ENCODE results near the gene ANKRD27. TPM values are rescaled to one million over a fixed set of nuclear protein-coding genes. Genes with fewer than 3 reads are reported as not detected.

ANKRD27 gene
- 21.6 and 34.5 TPM in 2 replicates for total RNA-seq

DNA sequence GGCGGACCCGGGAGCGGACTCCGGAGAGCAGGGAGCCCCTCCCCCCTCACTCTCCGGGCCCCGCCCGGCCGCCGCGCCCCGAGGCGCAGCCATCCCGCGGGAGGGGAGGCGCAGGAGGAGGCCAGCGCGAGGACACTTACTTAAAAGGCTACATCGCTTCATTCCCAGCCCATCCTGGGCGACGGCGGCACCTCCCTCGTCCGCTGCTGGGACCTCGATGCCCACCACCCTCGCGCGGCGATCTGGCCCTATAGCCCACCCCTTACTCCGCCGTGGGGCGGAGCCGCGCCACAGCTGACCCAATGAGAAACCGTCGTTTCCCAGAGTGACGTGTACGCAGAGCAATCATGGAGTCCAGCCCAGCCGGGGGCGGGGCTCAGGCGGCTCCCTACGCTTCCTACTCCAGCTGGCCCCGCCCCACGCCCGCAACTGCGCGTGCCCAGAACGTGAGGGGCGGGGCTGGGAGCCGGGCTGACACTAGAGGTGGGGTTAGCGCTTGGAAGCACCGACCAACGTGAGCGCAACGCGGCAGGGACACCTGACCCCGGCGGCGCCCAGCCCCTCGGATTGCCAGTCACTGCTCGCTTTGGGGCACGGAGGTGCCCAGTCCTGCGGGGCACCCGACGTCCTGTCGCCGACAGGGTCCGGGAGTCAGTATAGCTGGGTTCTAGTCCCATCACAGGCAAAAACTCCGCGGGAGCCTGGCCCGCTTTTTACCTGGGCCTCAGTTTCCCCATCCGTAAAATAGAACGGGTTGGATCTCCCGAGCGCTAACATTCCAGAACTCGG lies at the start of gene ANKRD27:
Gene ANKRD27 (minus strand): TSS at position 250 of the 789 bp plus-strand sequence. CDS start 16,165 bp downstream, outside the sequence.

DNA sequence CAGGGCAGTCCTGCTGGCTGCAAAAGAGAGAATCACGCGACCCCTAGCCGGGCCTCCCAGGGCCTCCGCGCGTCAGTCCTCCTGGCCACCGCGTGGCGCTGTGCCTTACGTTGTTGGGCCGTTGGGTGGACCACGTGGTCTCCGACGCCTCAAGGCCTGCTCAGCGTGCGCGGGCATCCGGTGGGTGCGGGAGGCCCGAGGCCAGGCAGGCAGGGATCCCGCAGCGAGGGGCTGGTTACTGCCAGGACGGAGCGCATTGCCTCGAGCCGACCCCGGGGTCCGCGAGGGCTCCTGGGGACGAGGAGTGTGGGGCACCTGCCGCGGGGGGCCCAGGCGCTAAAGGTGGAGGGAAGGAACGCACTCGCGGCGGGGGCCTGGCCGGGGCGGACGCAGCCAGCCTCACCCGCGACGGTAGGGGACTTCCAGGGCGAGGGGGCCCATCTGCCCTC lies 44.7 kb upstream of the ANKRD27 start, which contains the start of gene TDRD12:
Gene TDRD12 (plus strand): TSS at position 157 of the 449 bp plus-strand sequence. CDS start 306 bp downstream, outside the sequence.

GRCh38 chr19:32691291-32691951 lies 16.4 kb upstream of the ANKRD27 start, which contains the start of gene NUDT19:
Gene NUDT19, plus strand, starts transcription at chr19:32691821. Its CDS starts 140 bp downstream, at chr19:32691961.

DNA sequence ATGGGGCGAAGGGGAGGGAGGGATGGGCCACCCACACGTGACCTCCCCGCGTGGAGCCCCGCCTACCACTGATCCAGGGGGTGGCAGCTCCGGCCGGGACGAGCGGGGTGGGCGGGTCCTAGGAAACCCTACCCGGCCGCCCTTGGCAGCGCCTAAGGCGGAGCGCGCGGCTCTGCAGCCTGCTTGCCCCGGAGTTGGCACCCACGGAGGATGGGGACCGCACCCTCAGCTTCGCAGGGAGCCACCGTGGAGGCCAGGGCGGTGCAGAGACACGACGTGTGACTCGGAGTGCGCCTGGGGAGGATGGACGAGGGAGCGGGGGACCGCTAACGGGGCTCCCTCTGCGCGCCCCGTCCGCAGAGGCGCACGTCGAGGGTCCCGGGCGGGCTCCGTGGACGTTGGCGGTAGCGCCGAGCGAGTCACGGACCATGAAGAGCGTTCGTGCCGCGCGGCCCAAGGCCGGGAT lies 773 bp upstream of the ANKRD27 start, which contains the start of gene RGS9BP:
Gene RGS9BP (plus strand): TSS at position 129 of the 466 bp plus-strand sequence. CDS start 416 bp downstream, outside the sequence.

DNA sequence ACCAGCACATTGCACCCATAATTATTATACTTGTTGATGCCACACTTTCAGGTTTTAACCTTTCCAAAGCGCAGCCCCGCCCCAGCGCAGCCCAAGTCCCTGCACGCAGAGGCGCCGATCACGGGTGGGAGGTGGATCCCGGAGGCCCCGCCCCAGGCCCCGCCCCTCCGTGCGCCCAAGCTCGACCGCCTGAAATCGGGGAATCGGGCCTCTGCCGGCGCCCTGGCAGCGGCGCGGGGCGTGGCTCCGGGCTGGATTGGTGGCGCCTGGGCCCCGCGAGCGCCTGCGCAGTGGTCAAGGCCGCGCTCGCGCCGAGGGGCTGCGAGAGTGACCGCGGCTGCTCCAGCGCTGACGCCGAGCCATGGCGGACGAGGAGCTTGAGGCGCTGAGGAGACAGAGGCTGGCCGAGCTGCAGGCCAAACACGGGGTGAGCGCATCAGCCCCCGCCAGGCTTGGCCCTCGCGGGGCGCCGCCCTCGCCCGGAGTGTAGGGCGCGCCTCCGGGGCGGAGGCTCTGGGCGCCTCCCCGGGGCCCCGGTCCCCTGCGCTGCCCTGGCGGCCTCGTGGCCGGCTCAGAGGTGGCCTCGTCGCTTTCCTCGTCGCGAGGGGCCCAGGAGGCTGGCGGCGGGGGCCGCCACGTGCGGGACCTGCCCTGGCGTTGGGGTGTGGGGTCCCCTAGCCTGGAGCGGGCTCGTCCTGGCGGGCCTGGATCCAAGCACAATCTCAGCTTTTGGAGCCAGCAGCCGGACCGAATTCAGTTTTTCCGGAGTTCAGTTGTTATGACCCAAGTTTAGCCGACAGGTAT lies 93.9 kb downstream of the ANKRD27 start, which contains the start of gene PDCD5:
Gene PDCD5 (plus strand): TSS at position 290 of the 804 bp plus-strand sequence. CDS start 72 bp downstream, at position 362.

Small RNA genes lying within 50 kb of the gene (small RNA-seq; reads per million reads assigned to genes)
- gene RN7SL789P (not detected), gene SNORA68B (0.37 reads per million, percentile 15 among the genes with 10 or more reads in this experiment)

Other genes with a start within 250 kb of the ANKRD27 start
- gene PDCD5, start 94.0 kb downstream of the ANKRD27 start, total RNA-seq = 36.1 and 50.3 TPM in 2 replicates
- 0.54 and 0.79 TPM in 2 replicates for gene RGS9BP, start 668 bp upstream of the ANKRD27 start, total RNA-seq
- 8.2 and 14.9 TPM in 2 replicates for gene NUDT19, start 16.6 kb upstream of the ANKRD27 start, total RNA-seq
- 1.6 and 2.6 TPM in 2 replicates for gene TDRD12, start 44.6 kb upstream of the ANKRD27 start, total RNA-seq
- gene SLC7A9, start 194.6 kb upstream of the ANKRD27 start, total RNA-seq = 0.39 TPM in 1 of 2 replicates, not detected in the other

Data from placental epithelial cell (primary cell).